GM12878 (cell line): ENCODE measurements around the gene KCNK5. TPM values are rescaled to one million over a fixed set of nuclear protein-coding genes. Genes with fewer than 3 reads are reported as not detected.
A peak's percentile ranks its signal among the peaks of the same experiment; 100 is the strongest.

ENCODE experiments used
- ATAC-seq: fragments of 200-7000 bp; cut with Tn5 transposase; 3 replicates; pipeline ENCODE4 v1.9.1; 2020; ENCODE audit warnings: mild to moderate bottlenecking, moderate library complexity
- BruUV-seq: library from RNA; stranded (reverse); fragments of 400-500 nt; replicated peaks from 2 replicates; lab custom pipeline; 2021; lab: Mats Ljungman, UMichigan
- CTCF ChIA-PET: fragments of 300-600 bp; sonication (Branson Sonifier 250); formaldehyde crosslinking; extraction: SDS; loops from one replicate; lab custom pipeline; 2021; ENCODE audit warnings: inconsistent platforms; lab: Yijun Ruan, JAX
- POLR2A ChIA-PET: fragments of 350-600 bp; formaldehyde crosslinking; extraction: SDS; loops from one replicate; lab custom pipeline; 2021; ENCODE audit warnings: inconsistent platforms; lab: Charles Lee
- RAD21 ChIA-PET: fragments of 300-600 bp; sonication (Branson Sonifier 250); formaldehyde crosslinking; loops from one replicate; lab custom pipeline; 2023; ENCODE audit warnings: antibody characterized with exemption; ENCODE audit not compliant: unreplicated experiment; lab: Charles Lee
- SMC1A ChIA-PET: fragments of 300-600 bp; sonication (Branson Sonifier 250); formaldehyde crosslinking; loops from one replicate; lab custom pipeline; 2023; ENCODE audit not compliant: unreplicated experiment, uncharacterized antibody; lab: Charles Lee
- DNase-seq: peaks from one replicate; pipeline ENCODE4 v3.0.0-alpha.2; 2011; ENCODE audit warnings: low read depth, low spot score
- FAIRE-seq: peaks from 3 replicates; lab custom pipeline; 2011; peaks lifted over from hg19 to GRCh38; lab: Jason Lieb, UNC
- H2AFZ ChIP-seq: 2 replicates; pipeline ENCODE4 v1.6.0; 2011; ENCODE audit warnings: low read depth, low read length, control low read depth; ENCODE audit not compliant: control insufficient read depth
- H3K27ac ChIP-seq: 2 replicates; pipeline ENCODE4 v1.5.1; 2011; ENCODE audit warnings: control low read depth; ENCODE audit not compliant: control insufficient read depth, insufficient read depth
- H3K27me3 ChIP-seq, 2 experiments: replicated peaks in 1 of 2; 2 replicates each; pipeline versions ENCODE4 v1.6.0 to v1.6.1; 2011; ENCODE audit warnings: low read length in 1 of 2; ENCODE audit not compliant: control insufficient read depth in 2 of 2, insufficient read depth in 2 of 2
- H3K36me3 ChIP-seq, 2 experiments: 2 replicates each; pipeline ENCODE4 v1.5.1; 2011; ENCODE audit warnings: low read length in 1 of 2; ENCODE audit not compliant: control insufficient read depth in 2 of 2, insufficient read depth in 2 of 2
- H3K4me1 ChIP-seq: 2 replicates; pipeline ENCODE4 v1.6.1; 2011; ENCODE audit warnings: mild to moderate bottlenecking, low read length, moderate library complexity, mixed read lengths; ENCODE audit not compliant: control insufficient read depth, insufficient read depth
- H3K4me2 ChIP-seq: 2 replicates; pipeline ENCODE4 v1.6.0; 2011; ENCODE audit warnings: control low read depth; ENCODE audit not compliant: control insufficient read depth, insufficient read depth
- H3K4me3 ChIP-seq: fragments of 200-600 bp; sonication (generic); 2 replicates; pipeline ENCODE4 v1.5.1; 2016
- H3K79me2 ChIP-seq: 2 replicates; pipeline ENCODE4 v1.6.0; 2011; ENCODE audit warnings: low read length; ENCODE audit not compliant: control insufficient read depth, insufficient read depth
- H3K9ac ChIP-seq: 2 replicates; pipeline ENCODE4 v1.8.0; 2011; ENCODE audit warnings: low read length, control low read depth, mixed read lengths; ENCODE audit not compliant: control insufficient read depth, insufficient read depth
- H3K9me3 ChIP-seq: replicated peaks from 3 replicates; pipeline ENCODE4 v1.5.1; 2011; ENCODE audit warnings: mild to moderate bottlenecking, low read length; ENCODE audit not compliant: control insufficient read depth, insufficient read depth
- H4K20me1 ChIP-seq: 2 replicates; pipeline ENCODE4 v1.6.0; 2011; ENCODE audit not compliant: control insufficient read depth, insufficient read depth
- CBX3 ChIP-seq: fragments of 200-600 bp; sonication (generic); IDR thresholded peaks from 2 replicates; pipeline ENCODE4 v1.6.1; 2016; ENCODE audit warnings: low read depth, borderline replicate concordance
- CHD2 ChIP-seq: IDR thresholded peaks from 2 replicates; pipeline ENCODE4 v1.6.1; 2011; ENCODE audit warnings: low read depth, low read length, improper control_type of control experiment, borderline replicate concordance
- DPF2 ChIP-seq: fragments of 450-650 bp; IDR thresholded peaks from 2 replicates; pipeline ENCODE4 v1.6.1; 2017; ENCODE audit warnings: mild to moderate bottlenecking
- ESRRA ChIP-seq: IDR thresholded peaks from 2 replicates; pipeline ENCODE4 v1.6.1; 2012; ENCODE audit warnings: mild to moderate bottlenecking, low read length, improper control_type of control experiment
- MYB ChIP-seq: fragments of 150-350 bp; IDR thresholded peaks from 2 replicates; pipeline ENCODE4 v1.6.1; 2014; ENCODE audit warnings: mild to moderate bottlenecking, low read depth, low read length, borderline replicate concordance
- NR2F1 ChIP-seq: fragments of 450-650 bp; conservative IDR thresholded peaks from 2 replicates; pipeline ENCODE4 v1.6.1; 2017; ENCODE audit warnings: mild to moderate bottlenecking
- RELA ChIP-seq: fragments of 450-650 bp; IDR thresholded peaks from 2 replicates; pipeline ENCODE4 v1.8.0; 2014; ENCODE audit warnings: borderline replicate concordance; ENCODE audit not compliant: partially characterized antibody
- SMARCA5 ChIP-seq: fragments of 450-650 bp; IDR thresholded peaks from 2 replicates; pipeline ENCODE4 v1.6.1; 2017; ENCODE audit warnings: mild to moderate bottlenecking
- ZNF592 ChIP-seq: fragments of 450-650 bp; IDR thresholded peaks from 2 replicates; pipeline ENCODE4 v1.6.1; 2017; ENCODE audit warnings: mild to moderate bottlenecking, moderate library complexity
- WGBS: methylation state at CpG from one replicate; pipeline ENCODE4 v1.1.6; 2016; ENCODE audit warnings: low lambda C conversion rate; ENCODE audit not compliant: insufficient replicate concordance, insufficient coverage; ENCODE audit errors: missing lambda C conversion rate; 5-methylcytosine and 5-hydroxymethylcytosine counted together
- in situ Hi-C: fragments of 300-500 bp; cut with MboI; formaldehyde crosslinking; loops from 9 replicates; pipeline ENCODE4 v1.14.3; 2018; ENCODE audit warnings: mixed read lengths
- intact Hi-C: fragments of 100-400 bp; cut with micrococcal nuclease; formaldehyde crosslinking; loops from one replicate; pipeline ENCODE4 v1.14.2; 2022; ENCODE audit not compliant: unreplicated experiment
- polyA plus RNA-seq, 11 experiments: library from polyadenylated mRNA; depleted of rRNA in 4 of 11; unstranded in 6 of 11; stranded (reverse) in 5 of 11; fragments of >200 nt; fragmentation: Nextera tagmentation in 4 of 11; fragmentation: Illumina TruSeq in 1 of 11; extraction: Ambion mirVana in 4 of 11; extraction: Trizol in 1 of 11; gene quantifications; 1 replicate in 1 of 11; 2 replicates in 10 of 11; pipeline versions ENCODE4 v1.2.1 to v1.2.3, GENCODE V29; 2011 to 2016; ENCODE audit warnings: inconsistent platforms in 2 of 11, missing spikeins in 2 of 11, low read depth in 1 of 11
- total RNA-seq, 4 experiments: library from RNA; depleted of rRNA in 3 of 4; stranded (reverse); fragments of >200 nt in 3 of 4; fragmentation: Illumina TruSeq in 1 of 4; extraction: Trizol in 1 of 4; gene quantifications; 2 replicates each; pipeline versions ENCODE4 v1.2.1 to v1.2.3, GENCODE V29; 2013 to 2021
- TF ChIP-seq, protein P1 (sequence below): IDR thresholded peaks from 2 replicates; pipeline ENCODE4 v1.6.1; 2011; ENCODE audit warnings: low read depth, low read length, improper control_type of control experiment, borderline replicate concordance
- TF ChIP-seq, protein P2 (sequence below): IDR thresholded peaks from 2 replicates; pipeline ENCODE4 v1.6.1; 2011; ENCODE audit warnings: borderline replicate concordance, low read depth, mild to moderate bottlenecking, moderate library complexity, low read length; ENCODE audit not compliant: insufficient read depth, poor library complexity, severe bottlenecking

Gene KCNK5
- total and polyA plus RNA-seq, 10 of the 15 experiments (the other 5 are each of a cell fraction or from before 2014, with no cell fraction given): 0.11 to 4.2 (median 2.1) TPM

- Histone ChIP-seq H4K20me1 (no peaks in the 10 kb centered on the region; the same call in 1 of the 2 replicates), H3K9ac (no peak overlapping the region), H3K4me1 (peaks cover 17% of the 10 kb centered on the region), H3K4me2 (peak overlapping the region; percentile 25; the same call in 1 of the 2 replicates), H2AFZ (no peak overlapping the region), H3K4me3 (no peak overlapping the region), H3K9me3 (no peaks in the 10 kb centered on the region; the same call in 2 of the 3 replicates), H3K27me3 (no peaks in the 10 kb centered on the region), H3K36me3 (no peaks in the 10 kb centered on the region), H3K79me2 (peaks cover 15% of the 10 kb centered on the region), H3K27ac (no peak overlapping the region)
- ChIA-PET POLR2A (interaction anchor here (0.6 to 1.4 kb wide), 3 partner anchors 8 to 22 kb away, joined by 4 to 5 read pairs (median 4); no protein-coding TSS in a partner anchor), RAD21 (interaction anchor here (2.1 to 2.5 kb wide), 2 partner anchors 8 to 19 kb away, joined by 8 read pairs; no protein-coding TSS in a partner anchor), SMC1A (interaction anchor here (0.9 to 1.3 kb wide), 3 partner anchors 8 to 27 kb away, joined by 3 read pairs; no protein-coding TSS in a partner anchor), CTCF (interaction anchor here (0.9 to 1.0 kb wide), 4 partner anchors 9 to 57 kb away, joined by 3 to 5 read pairs (median 4); no protein-coding TSS in a partner anchor)
- in situ Hi-C loops: no loop called here
- no TSS peak for BruUV-seq
- FAIRE-seq (no peak), ATAC-seq (no peak), DNase-seq (no peak)
- TF ChIP-seq NR2F1: no peak
- TF ChIP-seq CHD2: no peak
- no peak for TF ChIP-seq MYB
- TF ChIP-seq ESRRA: no peak
- TF ChIP-seq DPF2: no peak
- TF ChIP-seq, protein P1, sequence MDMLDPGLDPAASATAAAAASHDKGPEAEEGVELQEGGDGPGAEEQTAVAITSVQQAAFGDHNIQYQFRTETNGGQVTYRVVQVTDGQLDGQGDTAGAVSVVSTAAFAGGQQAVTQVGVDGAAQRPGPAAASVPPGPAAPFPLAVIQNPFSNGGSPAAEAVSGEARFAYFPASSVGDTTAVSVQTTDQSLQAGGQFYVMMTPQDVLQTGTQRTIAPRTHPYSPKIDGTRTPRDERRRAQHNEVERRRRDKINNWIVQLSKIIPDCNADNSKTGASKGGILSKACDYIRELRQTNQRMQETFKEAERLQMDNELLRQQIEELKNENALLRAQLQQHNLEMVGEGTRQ: no peak
- TF ChIP-seq CBX3: no peak
- no peak for TF ChIP-seq ZNF592
- TF ChIP-seq, protein P2, sequence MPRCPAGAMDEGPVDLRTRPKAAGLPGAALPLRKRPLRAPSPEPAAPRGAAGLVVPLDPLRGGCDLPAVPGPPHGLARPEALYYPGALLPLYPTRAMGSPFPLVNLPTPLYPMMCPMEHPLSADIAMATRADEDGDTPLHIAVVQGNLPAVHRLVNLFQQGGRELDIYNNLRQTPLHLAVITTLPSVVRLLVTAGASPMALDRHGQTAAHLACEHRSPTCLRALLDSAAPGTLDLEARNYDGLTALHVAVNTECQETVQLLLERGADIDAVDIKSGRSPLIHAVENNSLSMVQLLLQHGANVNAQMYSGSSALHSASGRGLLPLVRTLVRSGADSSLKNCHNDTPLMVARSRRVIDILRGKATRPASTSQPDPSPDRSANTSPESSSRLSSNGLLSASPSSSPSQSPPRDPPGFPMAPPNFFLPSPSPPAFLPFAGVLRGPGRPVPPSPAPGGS: no peak
- TF ChIP-seq SMARCA5: no peak
- no peak for TF ChIP-seq RELA
- WGBS: 48% methylated on average over 2 of the region's 2 CpGs
- intact Hi-C loops: no loop called here
These were observed 5.3 kb downstream of the KCNK5 start for GRCh38 chr6:39224011-39224410.
